Fibroblast of skin of right quadriceps (primary cell): ENCODE results near the gene ETV3.
A peak's percentile ranks its signal among the peaks of the same experiment; 100 is the strongest.

Experiments
- DNase-seq: peaks from one replicate; pipeline ENCODE4 v3.0.0-alpha.2; 2013

Gene ETV3

GRCh38 chr1:157158967-157159366 lies 20.8 kb upstream of the ETV3 start:
- DNase-seq = no peak

- DNase-seq = peak; percentile 72
These were observed 19.5 kb upstream of the ETV3 start for GRCh38 chr1:157157501-157158190.

GRCh38 chr1:157156058-157156541 lies 17.9 kb upstream of the ETV3 start:
- peak; percentile 56 for DNase-seq

- DNase-seq = no peak
These were observed 17.5 kb upstream of the ETV3 start for GRCh38 chr1:157155658-157156057.

GRCh38 chr1:157154940-157155514 lies 16.8 kb upstream of the ETV3 start:
- no peak for DNase-seq

- no peak for DNase-seq
These were observed 16.1 kb upstream of the ETV3 start for GRCh38 chr1:157154291-157154690.

- DNase-seq = no peak
These were observed 15.6 kb upstream of the ETV3 start for GRCh38 chr1:157153746-157154145.

GRCh38 chr1:157152510-157152909 lies 14.3 kb upstream of the ETV3 start:
- no peak for DNase-seq

GRCh38 chr1:157151506-157151905 lies 13.3 kb upstream of the ETV3 start:
- no peak for DNase-seq

- no peak for DNase-seq
These were observed 12.9 kb upstream of the ETV3 start for GRCh38 chr1:157151073-157151472.

GRCh38 chr1:157150631-157151030 lies 12.4 kb upstream of the ETV3 start:
- no peak for DNase-seq

GRCh38 chr1:157147906-157148700 lies 9.9 kb upstream of the ETV3 start:
- peak; percentile 35 for DNase-seq

GRCh38 chr1:157147037-157147436 lies 8.8 kb upstream of the ETV3 start:
- DNase-seq = no peak

- DNase-seq = no peak
These were observed 8.0 kb upstream of the ETV3 start for GRCh38 chr1:157146244-157146643.

GRCh38 chr1:157145076-157145475 lies 6.9 kb upstream of the ETV3 start:
- no peak for DNase-seq

GRCh38 chr1:157144509-157144908 lies 6.3 kb upstream of the ETV3 start:
- no peak for DNase-seq

- no peak for DNase-seq
These were observed 4.7 kb upstream of the ETV3 start for GRCh38 chr1:157142765-157143423.

GRCh38 chr1:157142201-157142600 lies 4.0 kb upstream of the ETV3 start:
- DNase-seq = no peak

- DNase-seq = no peak
These were observed 3.1 kb upstream of the ETV3 start for GRCh38 chr1:157141212-157141855.

GRCh38 chr1:157140063-157140588 lies 1.9 kb upstream of the ETV3 start:
- DNase-seq = no peak

GRCh38 chr1:157139052-157139715 lies 989 bp upstream of the ETV3 start:
- no peak for DNase-seq
